Activated T-helper 9 cell treated with anti-CD3 and anti-CD28 coated beads, Interleukin-2, amount 50 U/mL, for 16 hours (primary cell): ENCODE measurements around the gene DDC.

Source experiments
- DNase-seq: peaks from one replicate; pipeline ENCODE4 v3.0.0-alpha.2; 2020; ENCODE audit warnings: low read depth

DDC gene, protein sequence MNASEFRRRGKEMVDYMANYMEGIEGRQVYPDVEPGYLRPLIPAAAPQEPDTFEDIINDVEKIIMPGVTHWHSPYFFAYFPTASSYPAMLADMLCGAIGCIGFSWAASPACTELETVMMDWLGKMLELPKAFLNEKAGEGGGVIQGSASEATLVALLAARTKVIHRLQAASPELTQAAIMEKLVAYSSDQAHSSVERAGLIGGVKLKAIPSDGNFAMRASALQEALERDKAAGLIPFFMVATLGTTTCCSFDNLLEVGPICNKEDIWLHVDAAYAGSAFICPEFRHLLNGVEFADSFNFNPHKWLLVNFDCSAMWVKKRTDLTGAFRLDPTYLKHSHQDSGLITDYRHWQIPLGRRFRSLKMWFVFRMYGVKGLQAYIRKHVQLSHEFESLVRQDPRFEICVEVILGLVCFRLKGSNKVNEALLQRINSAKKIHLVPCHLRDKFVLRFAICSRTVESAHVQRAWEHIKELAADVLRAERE

GRCh38 chr7:50564640-50565558, at the start of gene DDC:
TSS of gene DDC (minus strand) at chr7:50565405. CDS start at chr7:50544085, 21,320 bp downstream.
- DNase-seq, result no peak

DNA sequence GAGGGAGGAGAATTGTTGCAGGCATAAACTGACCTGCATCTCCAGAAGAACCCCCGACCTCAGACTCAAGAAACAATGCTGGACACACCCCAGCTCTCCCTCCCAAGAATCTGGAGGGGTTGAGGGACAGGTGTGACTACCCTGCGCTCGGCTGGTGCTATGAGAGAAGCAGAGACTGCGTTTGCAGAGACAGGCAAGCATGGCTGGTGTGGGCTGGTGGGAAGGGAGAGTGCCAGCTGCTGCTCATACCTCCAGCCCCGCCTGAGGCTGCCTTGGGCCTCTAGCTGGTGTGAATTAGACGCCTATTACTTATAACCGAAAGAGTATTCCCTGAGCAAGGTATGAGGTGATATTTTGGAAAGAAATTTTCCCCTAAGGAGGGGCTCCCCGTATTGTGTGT, 48.3 kb upstream of the DDC start:
- DNase-seq, result no peak

GRCh38 chr7:50612704-50613103, 47.5 kb upstream of the DDC start:
- DNase-seq, result no peak

GRCh38 chr7:50610521-50611277, 45.5 kb upstream of the DDC start:
- peak; percentile 10 for DNase-seq

- DNase-seq, result no peak
Measured at GRCh38 chr7:50608196-50608906, 43.1 kb upstream of the DDC start.

DNA sequence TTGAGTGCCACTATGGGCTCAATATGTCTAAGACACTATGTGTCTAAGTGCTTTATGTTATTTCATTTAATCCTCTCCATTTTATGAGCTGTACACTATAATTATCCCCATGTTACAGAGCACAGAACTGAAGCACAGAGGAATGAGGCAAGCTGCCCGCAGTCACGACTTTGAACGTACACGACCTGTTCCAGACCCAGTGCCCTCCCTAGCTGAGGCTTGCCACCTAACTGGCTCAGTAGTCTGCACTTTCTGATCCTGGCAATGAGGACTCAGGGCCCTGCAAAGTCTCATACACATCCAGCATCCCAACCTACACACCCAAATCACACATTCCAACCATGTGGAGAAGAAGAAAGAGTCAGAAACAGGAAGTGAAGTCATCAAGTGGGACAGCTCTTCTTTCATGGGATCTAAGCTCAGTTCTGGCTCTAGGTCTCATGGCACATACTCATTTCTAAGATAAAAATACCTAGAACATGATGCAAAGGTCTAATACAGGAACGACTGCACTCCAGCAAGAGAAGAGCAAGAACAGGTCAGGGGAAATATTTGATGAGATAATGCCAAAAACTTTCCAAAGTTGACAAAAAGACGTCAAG, 42.4 kb upstream of the DDC start:
- no peak for DNase-seq

DNA sequence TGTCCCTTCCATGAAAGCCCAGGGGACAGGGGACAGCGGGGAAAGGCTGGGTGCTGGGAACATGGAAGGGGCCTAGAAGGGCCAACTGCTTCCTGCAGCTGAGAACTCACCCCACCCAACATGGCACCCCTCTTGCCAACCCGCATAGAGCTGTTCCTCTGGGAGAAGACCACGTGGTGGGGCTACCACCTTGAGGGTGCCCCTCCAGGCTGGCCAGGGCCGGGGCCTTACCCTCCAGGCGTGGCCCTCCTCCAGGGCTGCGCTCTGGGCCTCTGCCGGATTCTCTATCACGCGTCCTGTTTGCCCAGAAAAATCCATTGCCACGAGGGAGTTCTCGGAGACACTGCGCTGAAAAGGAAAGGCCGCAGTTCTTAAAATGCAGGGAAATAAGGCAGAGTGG, 39.9 kb upstream of the DDC start:
- DNase-seq, result no peak

- no peak for DNase-seq
Measured at GRCh38 chr7:50603287-50603686, 38.1 kb upstream of the DDC start.

- DNase-seq, result no peak
Measured at GRCh38 chr7:50599385-50599784, 34.2 kb upstream of the DDC start.

- DNase-seq, result no peak
Measured at GRCh38 chr7:50598460-50599343, 33.5 kb upstream of the DDC start.

DNA sequence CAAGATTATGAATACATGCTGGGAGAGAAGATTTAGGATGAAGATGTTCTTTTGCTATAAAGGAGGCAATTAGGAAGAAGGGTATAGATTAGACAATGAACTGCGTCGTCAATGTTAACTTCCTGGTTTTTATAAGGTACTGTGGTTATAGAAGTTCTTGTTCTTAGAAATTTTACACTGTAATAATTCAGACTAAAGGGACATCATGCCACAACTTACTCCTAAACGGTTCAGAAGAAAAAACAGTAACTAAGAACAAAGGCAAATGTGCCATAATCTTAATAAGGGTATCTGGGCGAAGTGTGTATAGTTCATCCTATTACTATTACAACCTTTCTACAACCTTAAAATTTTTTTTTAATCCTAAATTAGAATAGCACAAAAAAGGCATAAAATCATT, 31.3 kb upstream of the DDC start:
- DNase-seq, result no peak

- no peak for DNase-seq
Measured at GRCh38 chr7:50595491-50596102, 30.4 kb upstream of the DDC start.

- no peak for DNase-seq
Measured at GRCh38 chr7:50594734-50595485, 29.7 kb upstream of the DDC start.

DNA sequence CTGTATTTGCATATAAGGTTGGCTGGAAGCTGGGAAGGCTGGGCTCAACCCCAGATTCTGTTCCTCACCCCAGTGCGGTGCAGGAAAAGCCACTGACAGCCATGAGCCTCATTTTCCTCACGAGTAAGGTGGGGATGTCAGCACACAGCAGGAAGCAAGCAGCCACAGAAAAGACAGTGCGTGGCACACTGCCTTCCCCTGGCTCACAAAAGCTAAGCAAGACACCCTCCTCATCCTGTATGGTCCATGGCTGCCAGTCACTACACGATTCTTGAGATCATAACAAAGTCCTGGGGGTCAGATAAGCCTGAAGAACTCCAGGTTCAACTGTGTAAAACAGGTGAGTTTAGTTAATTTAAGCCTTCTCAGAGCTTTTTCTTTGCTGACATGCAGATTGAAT, 28.9 kb upstream of the DDC start:
- no peak for DNase-seq

- no peak for DNase-seq
Measured at GRCh38 chr7:50592940-50593339, 27.7 kb upstream of the DDC start.

- no peak for DNase-seq
Measured at GRCh38 chr7:50591480-50592438, 26.6 kb upstream of the DDC start.

- DNase-seq, result no peak
Measured at GRCh38 chr7:50591098-50591479, 25.9 kb upstream of the DDC start.

- DNase-seq, result no peak
Measured at GRCh38 chr7:50590535-50590934, 25.3 kb upstream of the DDC start.
